ENCODE results near the gene NMRAL1.

NMRAL1 gene

DNA sequence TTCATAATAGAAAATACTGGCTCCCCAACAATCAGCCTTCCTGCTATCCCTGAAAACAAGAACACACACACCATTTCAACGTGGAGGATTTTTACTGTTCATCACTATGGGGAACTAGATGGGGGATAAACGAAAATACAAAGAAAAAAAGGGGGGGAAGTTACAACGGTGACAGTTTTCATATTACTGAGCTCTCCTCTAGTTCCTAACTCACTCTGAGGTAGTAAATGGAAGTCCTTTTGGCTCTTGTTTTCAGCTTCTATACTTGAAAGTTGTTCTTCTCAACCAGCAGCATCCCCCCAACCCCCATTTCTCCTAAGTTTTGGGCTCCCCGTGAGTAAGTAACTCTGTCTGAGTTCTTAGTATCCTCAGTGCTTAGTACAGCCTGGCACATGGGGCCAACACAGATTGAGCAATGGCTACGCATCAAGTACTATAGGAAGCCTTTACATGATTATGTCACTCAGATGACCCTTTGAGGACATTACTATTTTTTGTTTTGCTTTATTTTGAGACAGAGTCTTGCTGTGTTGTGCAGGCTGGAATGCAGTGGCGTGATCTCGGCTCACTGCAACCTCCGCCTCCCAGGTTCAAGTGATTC lies 53.8 kb downstream of the NMRAL1 start:
- DNase-seq = no peak

DNA sequence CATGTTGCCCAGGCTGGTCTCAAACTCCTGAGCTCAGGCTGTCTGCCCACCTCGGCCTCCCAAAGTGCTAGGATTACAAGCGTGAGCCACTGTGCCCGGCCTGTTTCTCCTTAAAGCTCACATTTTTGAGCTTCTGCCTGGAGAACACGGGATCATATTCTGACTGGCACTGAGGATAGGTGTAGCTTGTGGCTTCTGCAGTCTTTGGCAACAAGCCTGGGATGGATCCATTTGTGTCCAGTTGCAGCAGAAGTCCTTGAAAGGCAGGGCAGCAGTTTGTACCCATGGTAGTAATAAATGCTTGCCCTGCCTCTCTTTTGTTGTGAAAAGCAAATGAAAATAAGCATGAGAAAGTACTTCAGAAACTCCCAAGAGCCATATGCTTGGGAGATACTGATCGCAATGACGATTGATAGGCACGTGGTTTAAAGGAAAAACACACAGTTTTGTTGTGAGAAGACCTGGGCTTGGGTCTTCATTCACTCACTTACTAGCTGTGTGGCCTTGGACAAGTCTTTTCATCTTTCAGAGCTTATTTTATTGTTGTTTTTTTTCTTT lies 54.9 kb downstream of the NMRAL1 start:
- DNase-seq = no peak

DNA sequence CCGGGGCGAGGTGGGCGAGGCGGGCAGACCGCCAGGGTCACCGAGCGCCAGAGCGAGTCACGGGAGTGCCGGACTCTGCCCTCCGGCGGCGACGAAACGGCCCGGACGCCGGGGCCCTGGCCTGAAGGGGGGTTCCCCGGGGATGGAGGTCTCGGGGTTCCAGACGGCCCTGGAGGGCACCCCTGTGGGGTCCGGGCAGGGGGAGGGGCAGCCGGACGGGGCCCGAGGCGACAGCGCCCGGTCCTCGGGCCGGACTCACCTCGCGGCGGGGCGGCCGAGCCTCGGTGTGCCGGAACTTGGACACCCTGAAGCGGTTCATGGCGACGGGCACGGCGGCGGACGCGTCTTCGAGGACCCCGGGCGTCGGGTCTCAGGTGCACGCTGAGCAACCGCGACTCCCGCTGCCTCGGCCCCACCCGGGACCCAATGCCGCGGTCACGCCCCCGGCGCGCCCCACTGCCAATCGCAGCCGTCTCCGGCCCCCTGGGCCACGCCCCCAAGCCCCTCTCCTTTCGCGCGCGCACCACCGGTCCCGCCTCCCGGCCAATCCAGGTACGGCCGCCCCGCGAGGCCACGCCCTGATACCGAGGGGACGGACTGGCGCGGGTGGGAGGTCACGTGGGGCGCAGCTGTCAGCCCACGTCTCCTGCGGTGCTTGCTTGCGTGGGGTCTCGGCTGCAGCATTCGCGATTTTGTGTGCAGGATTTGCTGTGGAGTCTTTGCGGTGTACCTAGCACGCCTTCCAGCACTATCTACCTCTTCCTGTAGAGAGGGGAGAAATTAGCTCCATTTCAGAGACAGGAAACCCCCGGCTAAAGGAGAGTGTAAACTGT lies 58.0 kb downstream of the NMRAL1 start, which contains the start of gene CORO7:
TSS of gene CORO7 (minus strand) at position 397 of the 833 bp plus-strand sequence. CDS start at position 319, 78 bp downstream.
- DNase-seq = peak; percentile 56 to 59

DNA sequence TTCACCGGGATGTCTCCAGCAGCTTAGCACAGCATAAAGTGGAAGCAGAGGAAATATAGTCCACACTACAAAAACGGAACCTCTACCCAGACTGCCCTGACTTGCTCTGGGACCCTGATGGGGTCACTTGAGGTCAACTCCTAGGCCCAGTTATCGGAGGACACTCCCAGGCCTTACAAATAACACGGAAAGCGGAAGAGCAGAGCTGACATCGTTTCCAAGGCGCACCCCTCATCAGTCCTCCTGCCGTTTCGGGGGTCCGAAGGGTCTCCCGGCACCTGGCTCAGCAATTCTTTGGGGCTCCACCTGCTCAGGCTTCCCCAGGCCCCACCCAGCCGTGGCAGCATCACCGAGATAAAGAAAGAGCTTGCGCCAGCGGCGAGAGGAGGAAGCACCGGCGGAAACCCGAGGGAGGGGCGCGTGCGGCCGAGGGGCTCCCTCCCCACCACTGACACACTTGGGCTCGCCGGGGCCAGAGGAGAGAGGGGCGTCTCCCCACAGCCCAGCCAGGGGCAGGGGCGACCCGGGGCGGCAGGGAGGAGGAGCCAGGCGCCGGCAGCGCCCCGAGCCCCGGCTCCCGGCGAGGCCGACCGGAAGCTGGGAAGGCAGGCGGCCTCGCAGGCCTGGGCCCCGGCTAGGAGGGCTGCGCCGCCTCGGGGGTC lies 58.8 kb downstream of the NMRAL1 start:
- DNase-seq = peak; percentile 55 to 60

DNA sequence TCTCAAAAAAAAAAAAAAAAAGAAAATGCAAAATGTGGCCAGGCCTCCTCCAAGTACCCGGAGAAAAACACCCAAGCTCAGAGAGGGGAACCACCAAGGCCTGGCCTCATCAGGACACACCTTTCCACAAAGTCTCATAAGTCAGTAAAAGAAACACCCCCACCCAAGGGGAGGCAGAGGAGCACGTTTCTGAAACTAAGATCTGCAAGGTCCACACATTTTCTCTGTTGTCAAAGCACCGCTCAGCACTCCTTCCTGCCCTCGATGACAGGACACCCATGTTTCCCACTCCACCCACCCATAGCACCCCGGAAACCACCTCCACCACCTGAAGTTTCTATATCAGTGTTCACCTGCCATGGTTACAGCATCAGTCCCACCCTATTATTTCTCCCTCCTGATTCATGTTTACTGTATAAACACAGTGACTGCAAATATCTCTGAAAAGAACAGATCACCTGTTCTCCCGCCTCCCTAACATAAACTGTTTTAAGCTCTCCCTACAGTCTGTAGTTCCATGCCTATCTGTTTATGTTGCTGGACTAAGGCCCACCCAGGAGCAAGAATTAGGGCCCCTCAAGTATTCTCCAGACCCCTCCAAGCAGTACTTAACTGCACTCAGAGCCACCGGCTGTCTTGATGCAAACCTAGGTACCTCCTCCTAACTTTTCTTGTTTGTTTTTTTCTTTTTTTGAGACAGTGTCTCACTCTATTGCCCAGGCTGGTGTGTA lies 60.1 kb downstream of the NMRAL1 start:
- DNase-seq = no peak

DNA sequence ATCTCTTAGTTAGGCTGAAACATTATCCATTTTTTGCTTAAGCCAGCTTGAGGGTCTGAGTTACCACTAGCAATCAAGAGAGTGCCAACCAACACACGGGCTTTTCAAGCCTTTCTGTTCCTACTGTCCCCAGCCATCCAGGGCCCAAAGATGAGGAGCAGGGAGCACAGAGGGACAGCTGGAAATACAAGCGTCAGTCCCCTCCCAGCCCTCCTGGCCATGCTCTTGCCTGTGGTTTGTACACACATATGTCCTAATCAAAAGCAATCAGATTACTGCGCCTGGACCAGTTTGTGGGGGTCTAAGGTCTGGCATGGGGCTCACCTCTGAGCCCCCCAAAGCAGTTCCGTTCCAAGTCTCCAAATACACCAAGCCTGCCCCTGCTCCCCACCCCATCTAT lies 61.6 kb downstream of the NMRAL1 start:
- no peak for DNase-seq

DNA sequence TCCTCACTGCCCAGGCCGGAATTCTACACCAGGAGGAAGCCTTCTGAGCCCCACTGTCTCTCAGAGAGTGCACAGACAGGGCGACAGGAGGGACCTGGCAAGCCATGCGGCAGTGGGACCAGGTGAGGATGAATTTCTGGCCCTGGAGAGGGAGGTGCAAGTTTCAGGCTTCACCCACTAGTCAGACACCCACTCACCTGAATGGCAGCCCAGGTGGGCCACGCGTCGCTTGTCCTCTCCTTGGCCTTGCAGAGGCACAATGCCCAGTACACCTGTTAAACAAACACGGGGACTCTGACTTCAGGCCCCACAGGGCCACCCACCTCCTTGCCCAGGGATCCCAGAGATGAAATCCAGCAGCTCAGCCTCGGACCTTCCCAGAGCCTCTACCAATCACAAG lies 62.3 kb downstream of the NMRAL1 start:
- DNase-seq = no peak
